Thyroid gland (tissue), 4 donors: ENCODE data around the gene FBXO21.

ENCODE experiments used
- CTCF ChIP-seq, 6 experiments: fragments of 200-600 bp in 3 of 6; fragments of 450-650 bp in 3 of 6; sonication (generic) in 3 of 6; IDR thresholded peaks; one replicate each; pipeline ENCODE4 v1.5.1; 2016 to 2019; ENCODE audit warnings: antibody characterized with exemption in 6 of 6, mild to moderate bottlenecking in 2 of 6, inconsistent platforms in 1 of 6, moderate library complexity in 1 of 6
- POLR2A ChIP-seq, 2 donors: fragments of 450-650 bp; IDR thresholded peaks; one replicate each; pipeline ENCODE4 v1.6.1; 2017; ENCODE audit warnings: antibody characterized with exemption in 2 of 2, mild to moderate bottlenecking in 2 of 2, moderate library complexity in 1 of 2

GRCh38 chr12:117098361-117099217 lies 91.7 kb downstream of the FBXO21 start:
- no peak for TF ChIP-seq CTCF (IDR thresholded peaks at IDR 0.05)
- TF ChIP-seq POLR2A (IDR thresholded peaks at IDR 0.05) = no peak
